A549 treated with DMSO at 1 μM for 4 hours (cell line): ENCODE results near the gene RAB15. TPM values are rescaled to one million over a fixed set of nuclear protein-coding genes. Genes with fewer than 3 reads are reported as not detected.

Source experiments
- total RNA-seq: library from RNA; stranded (reverse); fragments of 200-300 nt; extraction: Qiagen RNA extraction; gene quantifications from 5 replicates; pipeline ENCODE4 v1.2.3, GENCODE V29; 2022; ENCODE audit warnings: low read depth

RAB15 gene
- total RNA-seq = 17.1 to 20.0 TPM (median 18.4 TPM) in 5 replicates

GRCh38 chr14:64971943-64972791 lies at the start of gene RAB15:
RAB15 (minus strand) TSS chr14:64972336; CDS start chr14:64972076, 260 bp downstream.

GRCh38 chr14:64986648-64987437 lies 14.7 kb upstream of the RAB15 start, which contains the start of gene FNTB:
FNTB (plus strand) TSS chr14:64986895; CDS start chr14:64986954, 59 bp downstream.

GRCh38 chr14:64942531-64943111 lies 29.5 kb downstream of the RAB15 start, which contains the start of gene GPX2:
GPX2 (minus strand) TSS chr14:64942745; CDS start chr14:64942726, 19 bp downstream.

GRCh38 chr14:64914237-64915028 lies 57.7 kb downstream of the RAB15 start, which contains the start of gene CHURC1:
CHURC1 (plus strand) TSS chr14:64914455; CDS start chr14:64914496, 41 bp downstream.

Other genes starting within 250 kb of the RAB15 start
- 0.80 to 1.1 TPM (median 1.00 TPM) in 5 replicates for gene SPTB, start 92.4 kb downstream of the RAB15 start, total RNA-seq
- 75.3 to 114 TPM (median 79.0 TPM) in 5 replicates for gene CHURC1, start 57.9 kb downstream of the RAB15 start, total RNA-seq
- 182 to 299 TPM (median 204 TPM) in 5 replicates for gene GPX2, start 29.6 kb downstream of the RAB15 start, total RNA-seq
- gene FNTB, start 14.6 kb upstream of the RAB15 start, total RNA-seq = 21.8 to 27.0 TPM (median 24.0 TPM) in 5 replicates
- gene MAX, start 130.2 kb upstream of the RAB15 start, total RNA-seq = 60.1 to 82.6 TPM (median 63.1 TPM) in 5 replicates